ENCODE results near the gene ACVR1. TPM values are rescaled to one million over a fixed set of nuclear protein-coding genes. Genes with fewer than 3 reads are reported as not detected.
A peak's percentile ranks its signal among the peaks of the same experiment; 100 is the strongest.

ACVR1 gene
- total RNA-seq, 4 donors from 2014 or later: 17.9 to 41.4 (median 29.9) TPM

DNA sequence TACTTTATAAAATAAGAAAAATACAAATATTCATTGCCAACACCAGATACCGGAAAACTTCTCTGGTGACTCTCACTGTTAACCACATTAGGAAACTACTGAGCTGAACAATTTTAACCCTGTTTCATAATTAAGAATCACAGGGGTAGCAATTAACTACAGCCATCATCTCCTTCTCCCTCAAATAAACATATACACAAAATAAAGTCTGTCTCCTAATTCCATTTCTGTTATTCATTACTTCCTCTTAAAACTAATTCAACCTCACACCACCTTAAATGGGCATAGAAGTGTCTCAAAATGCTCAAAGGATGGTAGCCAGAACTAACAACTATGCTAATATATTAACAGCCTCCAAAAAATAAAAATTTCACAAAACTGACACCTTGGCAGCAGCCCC, 60.7 kb downstream of the ACVR1 start:
- WGBS, 2 donors (ENCODE audit: low coverage in 1 of 2): 70 to 90% methylated on average over 1 of the region's 1 CpG
- ATAC-seq: no peak
- Histone ChIP-seq H3K36me3 (peaks cover 0 to 36% of the 10 kb centered on the region in 2 donors), H3K27ac (no peak overlapping the region), H3K9me3 (no peaks in the 10 kb centered on the region), H3K4me3 (no peak overlapping the region), H3K4me1 (peaks cover 0 to 6% (median 0%) of the 10 kb centered on the region in 3 donors), H3K27me3 (no peaks in the 10 kb centered on the region)
- TF ChIP-seq POLR2A (IDR thresholded peaks at IDR 0.05): no peak
- no peak for TF ChIP-seq EP300 (IDR thresholded peaks at IDR 0.05)
- TF ChIP-seq CTCF (IDR thresholded peaks at IDR 0.05): no peak
- TF ChIP-seq POLR2AphosphoS5 (IDR thresholded peaks at IDR 0.05): no peak

DNA sequence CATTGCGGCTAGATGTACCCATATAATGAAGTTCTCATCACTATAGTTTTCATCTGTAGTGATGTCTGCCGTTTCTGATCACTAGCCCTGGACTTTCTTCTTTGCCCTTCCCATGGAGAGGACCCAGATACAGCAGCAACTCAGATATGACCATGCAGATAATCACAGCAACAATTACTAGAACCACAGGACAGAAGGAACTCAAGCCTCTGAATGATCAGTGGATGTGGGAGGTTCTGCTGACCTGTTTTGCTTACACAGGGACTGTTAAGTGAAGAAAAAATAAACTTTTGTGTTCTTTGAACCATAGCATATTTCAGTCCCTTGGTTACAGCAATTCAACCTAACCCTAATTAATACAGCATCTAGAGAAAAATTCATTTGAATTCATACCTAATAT, 62.7 kb downstream of the ACVR1 start:
- Histone ChIP-seq H3K27me3 (no peaks in the 10 kb centered on the region), H3K4me1 (peaks cover 0 to 25% (median 0%) of the 10 kb centered on the region in 3 donors), H3K36me3 (peaks cover 0 to 35% of the 10 kb centered on the region in 2 donors), H3K9me3 (no peaks in the 10 kb centered on the region), H3K4me3 (no peak overlapping the region), H3K27ac (no peak overlapping the region)
- WGBS, 2 donors (ENCODE audit: low coverage in 1 of 2): 71 to 100% methylated on average over 1 to 2 of the region's 2 CpGs
- no peak for TF ChIP-seq EP300 (IDR thresholded peaks at IDR 0.05)
- TF ChIP-seq CTCF (IDR thresholded peaks at IDR 0.05): no peak
- no peak for TF ChIP-seq POLR2AphosphoS5 (IDR thresholded peaks at IDR 0.05)
- TF ChIP-seq POLR2A (IDR thresholded peaks at IDR 0.05): no peak
- no peak for ATAC-seq

GRCh38 chr2:157810037-157810436, 66.1 kb downstream of the ACVR1 start:
- H3K27ac ChIP-seq: no peak overlapping the region
- WGBS, 2 donors (ENCODE audit: low coverage in 1 of 2): 8 to 50% methylated on average over 1 of the region's 1 CpG
- no peak overlapping the region for H3K4me3 ChIP-seq
- H3K9me3 ChIP-seq: no peaks in the 10 kb centered on the region
- ATAC-seq: peak; percentile 55
- peaks cover 0 to 28% (median 0%) of the 10 kb centered on the region in 3 donors for H3K4me1 ChIP-seq
- no peak for TF ChIP-seq POLR2AphosphoS5 (IDR thresholded peaks at IDR 0.05)
- TF ChIP-seq CTCF (IDR thresholded peaks at IDR 0.05): no peak
- no peak for TF ChIP-seq POLR2A (IDR thresholded peaks at IDR 0.05)
- no peak for TF ChIP-seq EP300 (IDR thresholded peaks at IDR 0.05)
- peaks cover 0 to 7% of the 10 kb centered on the region in 2 donors for H3K36me3 ChIP-seq
- H3K27me3 ChIP-seq: no peaks in the 10 kb centered on the region

DNA sequence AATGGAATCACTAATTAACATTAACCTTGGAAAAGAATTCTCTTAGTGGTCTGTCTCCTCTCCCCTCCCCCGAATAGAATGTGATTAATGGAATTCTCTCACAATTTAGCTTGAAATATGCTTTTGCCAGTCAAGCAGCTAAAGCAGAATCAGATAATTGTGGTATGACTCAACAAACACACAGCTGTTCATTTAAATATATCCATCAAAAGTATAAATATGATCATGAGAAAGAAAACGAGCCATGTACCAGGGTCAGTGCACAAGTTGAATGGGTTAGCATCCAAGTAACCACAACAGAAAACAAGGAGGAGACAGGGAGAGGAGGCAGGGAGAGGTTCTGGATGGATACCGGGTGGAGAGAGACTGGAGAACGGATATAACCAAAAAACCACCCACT, 66.9 kb downstream of the ACVR1 start:
- no peak for ATAC-seq

More for the DNA sequence above, 66.9 kb downstream of the ACVR1 start:
- no peak overlapping the region for H3K4me3 ChIP-seq
- no peaks in the 10 kb centered on the region for H3K9me3 ChIP-seq
- TF ChIP-seq POLR2A (IDR thresholded peaks at IDR 0.05) (no peak), EP300 (IDR thresholded peaks at IDR 0.05) (no peak), POLR2AphosphoS5 (IDR thresholded peaks at IDR 0.05) (no peak), CTCF (IDR thresholded peaks at IDR 0.05) (no peak)
- WGBS, 2 donors (ENCODE audit: low coverage in 1 of 2): 52 to 69% methylated on average over 3 to 4 of the region's 4 CpGs
- no peaks in the 10 kb centered on the region for H3K36me3 ChIP-seq
- H3K4me1 ChIP-seq: peaks cover 0 to 28% (median 0%) of the 10 kb centered on the region in 3 donors
- no peaks in the 10 kb centered on the region for H3K27me3 ChIP-seq
- H3K27ac ChIP-seq: no peak overlapping the region
